ENCODE measurements around the gene NECAB2.

- TF ChIP-seq CTCF (optimal IDR thresholded peaks at IDR 0.05 in 1 of 3, IDR thresholded peaks at IDR 0.05 in 1 of 3, conservative IDR thresholded peaks at IDR 0.05 in 1 of 3; ENCODE audit: extremely low read depth in 1 of 3, insufficient read depth in 2 of 3, low read length in 3 of 3) (no peak), EZH2 (IDR thresholded peaks at IDR 0.05; ENCODE audit: low read length) (no peak)
Observed at GRCh38 chr16:83954577-83955016, 13.4 kb upstream of the NECAB2 start.

Measured in keratinocyte (primary cell).